ENCODE data around the gene C1QTNF8.

C1QTNF8 gene

DNA sequence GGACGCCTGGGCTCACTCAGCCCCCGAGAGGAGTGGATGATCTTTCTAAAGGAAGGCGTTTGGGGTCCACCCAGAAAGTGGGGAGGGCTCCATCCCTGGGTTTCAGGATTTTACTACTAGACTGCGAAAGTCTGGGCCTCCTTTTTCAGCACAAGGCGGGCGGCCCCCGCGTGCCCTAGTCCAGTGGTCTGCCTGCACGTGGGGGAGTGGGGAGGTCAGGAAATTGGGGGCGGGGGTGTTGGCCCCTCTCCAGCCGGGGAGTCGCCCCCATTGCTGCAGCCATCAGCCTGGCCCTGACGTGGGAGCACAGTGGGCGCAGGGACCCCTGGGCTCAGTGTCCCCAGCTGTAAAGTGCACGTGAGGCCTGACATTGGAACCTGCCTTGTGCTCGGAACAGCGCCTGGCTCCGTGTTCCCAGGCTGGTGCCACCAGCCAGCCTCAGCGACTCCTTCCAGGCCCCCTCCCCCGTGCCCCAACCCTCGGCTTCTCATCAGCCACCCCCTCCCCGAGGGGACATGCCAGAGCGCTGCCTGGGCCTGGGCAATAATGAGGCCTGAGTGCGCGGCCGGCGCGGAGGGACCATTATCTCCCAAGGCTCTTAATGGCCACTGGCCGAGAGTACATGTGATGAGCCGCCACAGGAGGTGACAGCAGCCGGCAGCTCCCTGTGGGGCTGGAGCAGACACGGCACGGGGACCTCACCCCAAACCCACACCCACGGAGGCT is 2.4 kb upstream of the C1QTNF8 start:
- FAIRE-seq (no peak), DNase-seq (ENCODE audit: insufficient read length, low spot score) (no peak)
- TF ChIP-seq, protein P1, sequence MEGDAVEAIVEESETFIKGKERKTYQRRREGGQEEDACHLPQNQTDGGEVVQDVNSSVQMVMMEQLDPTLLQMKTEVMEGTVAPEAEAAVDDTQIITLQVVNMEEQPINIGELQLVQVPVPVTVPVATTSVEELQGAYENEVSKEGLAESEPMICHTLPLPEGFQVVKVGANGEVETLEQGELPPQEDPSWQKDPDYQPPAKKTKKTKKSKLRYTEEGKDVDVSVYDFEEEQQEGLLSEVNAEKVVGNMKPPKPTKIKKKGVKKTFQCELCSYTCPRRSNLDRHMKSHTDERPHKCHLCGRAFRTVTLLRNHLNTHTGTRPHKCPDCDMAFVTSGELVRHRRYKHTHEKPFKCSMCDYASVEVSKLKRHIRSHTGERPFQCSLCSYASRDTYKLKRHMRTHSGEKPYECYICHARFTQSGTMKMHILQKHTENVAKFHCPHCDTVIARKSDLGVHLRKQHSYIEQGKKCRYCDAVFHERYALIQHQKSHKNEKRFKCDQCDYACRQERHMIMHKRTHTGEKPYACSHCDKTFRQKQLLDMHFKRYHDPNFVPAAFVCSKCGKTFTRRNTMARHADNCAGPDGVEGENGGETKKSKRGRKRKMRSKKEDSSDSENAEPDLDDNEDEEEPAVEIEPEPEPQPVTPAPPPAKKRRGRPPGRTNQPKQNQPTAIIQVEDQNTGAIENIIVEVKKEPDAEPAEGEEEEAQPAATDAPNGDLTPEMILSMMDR (IDR thresholded peaks at IDR 0.05; ENCODE audit: insufficient read depth, missing control alignments): no peak

DNA sequence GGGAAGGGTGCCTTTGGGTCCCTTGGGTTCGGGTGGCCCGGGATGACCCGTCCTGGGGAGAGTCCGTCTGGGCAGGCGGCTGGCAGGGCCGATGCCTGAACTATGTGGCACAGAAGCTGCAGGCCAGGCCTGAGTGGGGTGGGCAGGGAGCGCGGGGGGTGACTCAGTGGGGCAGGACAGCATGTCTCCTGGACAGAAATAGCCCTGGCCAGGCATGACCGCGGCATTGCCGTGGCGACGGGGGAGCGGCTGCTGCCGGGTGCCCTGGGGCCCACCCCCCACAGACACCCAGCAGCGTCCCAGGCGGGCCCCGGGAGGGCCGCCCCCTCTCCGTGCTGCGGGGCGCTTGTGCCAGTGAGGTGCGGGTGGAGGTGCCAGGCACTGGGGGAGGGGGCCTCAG is 1.8 kb upstream of the C1QTNF8 start:
- FAIRE-seq: no peak
- no peak for DNase-seq (ENCODE audit: insufficient read length, low spot score)
- TF ChIP-seq, protein P1 (IDR thresholded peaks at IDR 0.05; ENCODE audit: insufficient read depth, missing control alignments): no peak

DNA sequence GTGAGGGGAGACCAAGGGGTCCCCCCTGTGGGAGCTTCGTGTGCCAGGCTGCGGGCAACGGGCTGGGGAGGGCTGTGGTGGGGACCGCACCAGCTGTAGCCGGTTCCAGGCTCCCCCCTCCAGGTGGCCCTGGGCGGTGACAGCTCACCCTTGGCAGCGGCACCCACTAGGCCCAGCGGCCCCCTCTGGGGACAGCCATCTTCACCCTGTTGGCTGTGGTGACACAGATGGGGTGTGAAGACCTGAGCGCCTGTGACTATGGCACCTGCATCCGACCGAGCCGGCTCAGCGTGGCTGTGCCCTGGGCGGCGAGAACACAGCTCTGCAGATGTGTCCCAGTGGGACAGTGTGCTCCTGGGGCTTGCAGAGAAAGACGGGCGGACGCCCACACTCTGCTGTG is 1.1 kb upstream of the C1QTNF8 start:
- TF ChIP-seq, protein P1 (IDR thresholded peaks at IDR 0.05; ENCODE audit: insufficient read depth, missing control alignments): no peak
- DNase-seq (ENCODE audit: insufficient read length, low spot score) (no peak), FAIRE-seq (no peak)

DNA sequence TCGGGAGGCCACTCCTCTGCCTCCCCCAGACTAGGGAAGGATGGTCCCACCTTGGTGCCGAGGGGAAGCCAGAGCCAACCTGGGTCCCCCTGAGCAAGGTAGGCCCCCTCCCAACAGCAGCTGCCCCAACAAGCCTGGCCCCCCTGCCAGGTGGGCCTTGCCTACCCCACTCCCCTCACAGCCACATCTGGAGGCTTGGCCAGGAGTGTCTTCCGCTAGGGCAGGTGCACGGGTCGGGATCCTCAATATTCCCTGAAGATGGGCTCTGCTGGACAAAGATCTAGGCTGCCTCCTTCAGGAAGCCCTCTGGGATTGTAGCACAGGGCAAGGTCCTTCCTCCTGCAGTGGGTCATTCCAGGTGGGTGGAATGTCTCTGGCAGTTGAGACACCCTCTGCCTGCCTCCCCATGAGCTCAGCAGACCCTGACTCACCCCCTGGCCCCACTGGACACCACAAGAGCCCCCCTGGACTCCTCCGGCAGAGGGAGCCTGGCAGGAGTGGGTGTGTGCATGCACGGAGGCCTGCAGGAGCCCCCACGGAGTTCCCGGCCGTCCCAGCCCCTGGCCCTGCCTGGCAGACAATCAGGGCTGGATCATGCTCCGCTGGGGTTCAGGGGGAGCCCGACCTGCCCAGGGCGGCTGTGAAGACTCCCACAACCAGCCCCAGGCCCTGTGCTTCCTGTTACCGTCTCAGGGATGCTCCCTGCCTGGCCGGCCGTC is 435 bp downstream of the C1QTNF8 start:
- TF ChIP-seq, protein P1 (IDR thresholded peaks at IDR 0.05; ENCODE audit: insufficient read depth, missing control alignments): no peak
- no peak for DNase-seq (ENCODE audit: insufficient read length, low spot score)
- FAIRE-seq: no peak

DNA sequence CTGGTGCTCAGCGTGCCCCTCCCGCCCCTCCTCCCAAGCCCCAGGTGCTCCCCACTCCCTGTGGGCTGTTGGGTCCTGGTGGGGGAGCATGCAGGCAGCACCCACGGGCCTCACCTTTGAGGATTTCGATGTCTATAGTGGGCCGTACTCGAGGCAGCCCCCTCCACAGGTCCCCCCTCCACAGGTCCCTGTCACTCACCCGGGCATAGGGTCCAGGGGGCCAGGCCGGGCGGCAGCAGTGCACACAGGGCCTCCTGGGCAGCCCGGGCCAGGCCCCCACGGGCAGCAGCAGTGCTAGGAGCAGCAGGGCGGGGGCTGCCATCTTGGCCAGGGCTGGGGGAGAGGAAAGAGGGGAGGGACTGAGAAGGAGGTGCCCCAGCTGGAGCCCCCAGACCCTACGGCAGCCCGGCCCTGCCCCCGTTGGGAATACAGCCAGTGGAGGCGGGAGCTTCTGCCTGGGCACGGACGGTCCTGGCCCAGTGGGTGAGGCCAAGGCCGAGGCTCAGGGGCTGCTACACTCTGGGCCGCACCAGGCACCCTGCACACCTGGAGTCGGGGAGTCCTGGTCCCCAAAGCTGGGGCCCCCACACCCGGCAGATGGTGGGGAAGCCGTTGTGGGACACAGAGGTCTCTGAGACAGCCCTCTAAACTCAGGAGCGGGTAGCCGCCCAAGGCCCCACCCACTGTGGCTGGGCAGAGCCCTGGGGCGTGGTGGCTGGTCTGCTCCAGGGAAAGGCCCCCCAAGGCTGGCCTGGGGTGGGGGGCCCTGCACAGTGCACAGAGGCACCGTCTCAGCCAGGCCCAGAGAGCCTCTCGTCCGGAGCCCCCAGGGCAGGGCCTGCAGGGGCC is 1.2 kb downstream of the C1QTNF8 start:
- TF ChIP-seq, protein P1 (IDR thresholded peaks at IDR 0.05; ENCODE audit: insufficient read depth, missing control alignments): no peak
- FAIRE-seq (no peak), DNase-seq (ENCODE audit: insufficient read length, low spot score) (no peak)

DNA sequence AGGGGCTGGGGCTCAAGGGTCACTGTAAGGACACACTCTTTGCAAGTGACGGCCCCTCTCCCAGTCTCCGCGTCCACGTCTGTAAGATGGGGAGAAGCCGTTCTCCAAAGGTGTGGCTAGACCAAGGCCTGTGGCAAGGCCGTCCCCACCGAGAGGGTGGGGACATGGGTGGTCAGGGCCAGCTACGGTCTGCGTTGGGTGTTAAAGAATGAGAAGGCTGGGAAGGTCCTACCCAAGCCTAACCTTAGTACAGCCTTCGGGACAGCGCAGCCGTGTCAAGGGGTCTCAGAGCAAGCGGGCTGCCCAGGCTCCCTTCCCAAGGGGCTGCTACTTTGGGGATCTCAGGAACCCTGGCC is 1.9 kb downstream of the C1QTNF8 start:
- TF ChIP-seq, protein P1 (IDR thresholded peaks at IDR 0.05; ENCODE audit: insufficient read depth, missing control alignments): no peak
- FAIRE-seq (no peak), DNase-seq (ENCODE audit: insufficient read length, low spot score) (no peak)

Measured in D721Med (cell line).